ENCODE data around the gene MRPS23. TPM values are rescaled to one million over a fixed set of nuclear protein-coding genes. Genes with fewer than 3 reads are reported as not detected.

The MRPS23 gene
- total and polyA plus RNA-seq, 9 of the 15 experiments (the other 6 are each of a cell fraction or from before 2014, with no cell fraction given), result 59.1 to 298 (median 98.8) TPM

- TF ChIP-seq, protein P1, sequence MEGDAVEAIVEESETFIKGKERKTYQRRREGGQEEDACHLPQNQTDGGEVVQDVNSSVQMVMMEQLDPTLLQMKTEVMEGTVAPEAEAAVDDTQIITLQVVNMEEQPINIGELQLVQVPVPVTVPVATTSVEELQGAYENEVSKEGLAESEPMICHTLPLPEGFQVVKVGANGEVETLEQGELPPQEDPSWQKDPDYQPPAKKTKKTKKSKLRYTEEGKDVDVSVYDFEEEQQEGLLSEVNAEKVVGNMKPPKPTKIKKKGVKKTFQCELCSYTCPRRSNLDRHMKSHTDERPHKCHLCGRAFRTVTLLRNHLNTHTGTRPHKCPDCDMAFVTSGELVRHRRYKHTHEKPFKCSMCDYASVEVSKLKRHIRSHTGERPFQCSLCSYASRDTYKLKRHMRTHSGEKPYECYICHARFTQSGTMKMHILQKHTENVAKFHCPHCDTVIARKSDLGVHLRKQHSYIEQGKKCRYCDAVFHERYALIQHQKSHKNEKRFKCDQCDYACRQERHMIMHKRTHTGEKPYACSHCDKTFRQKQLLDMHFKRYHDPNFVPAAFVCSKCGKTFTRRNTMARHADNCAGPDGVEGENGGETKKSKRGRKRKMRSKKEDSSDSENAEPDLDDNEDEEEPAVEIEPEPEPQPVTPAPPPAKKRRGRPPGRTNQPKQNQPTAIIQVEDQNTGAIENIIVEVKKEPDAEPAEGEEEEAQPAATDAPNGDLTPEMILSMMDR (IDR thresholded peaks at IDR 0.05 in 2 of 3, conservative IDR thresholded peaks at IDR 0.05 in 1 of 3; ENCODE audit: insufficient read depth in 2 of 3, low read depth in 1 of 3, low read length in 3 of 3), result peak; percentile 87 to 91 (median 90)
- TF ChIP-seq RUNX1 (IDR thresholded peaks at IDR 0.05; ENCODE audit: low read depth) (no peak), RBM25 (IDR thresholded peaks at IDR 0.05; ENCODE audit: low read depth, low read length, severe bottlenecking) (no peak), STAG1 (CRISPR knock-in tag; IDR thresholded peaks at IDR 0.05; ENCODE audit: borderline replicate concordance) (peak; percentile 12; the same call in 1 of the 2 replicates), SP1 (CRISPR knock-in tag; IDR thresholded peaks at IDR 0.05) (no peak), ZNF561 (CRISPR knock-in tag; conservative IDR thresholded peaks at IDR 0.05) (no peak), CUX1 (CRISPR knock-in tag; IDR thresholded peaks at IDR 0.05) (peak; percentile 82; the same call in 1 of the 2 replicates), THRAP3 (IDR thresholded peaks at IDR 0.05; ENCODE audit: borderline replicate concordance) (no peak), KLF16 (IDR thresholded peaks at IDR 0.05) (peak; percentile 35; the same call in 1 of the 2 replicates), CTCFL (IDR thresholded peaks at IDR 0.05; ENCODE audit: borderline replicate concordance, insufficient read depth, low read depth, low read length, poor library complexity, severe bottlenecking) (peak; percentile 10), FOXA3 (CRISPR knock-in tag; conservative IDR thresholded peaks at IDR 0.05 in 1 of 2, IDR thresholded peaks at IDR 0.05 in 1 of 2) (0 out of 4 replicates have a peak, but pooled peaks of 1 of the 2 experiments have one; percentile 29), CBFB (CRISPR knock-in tag; IDR thresholded peaks at IDR 0.05) (0 out of 2 replicates have a peak, but pooled peaks have one; percentile 25)
Observed at GRCh38 chr17:57833179-57833939, 16.5 kb downstream of the MRPS23 start (continued).

Data from K562 (cell line).